GM18861 (cell line): ENCODE measurements around the gene TEX261.
A peak's percentile ranks its signal among the peaks of the same experiment; 100 is the strongest.

Source experiments
- ATAC-seq: cut with Tn5 transposase; IDR thresholded peaks from one replicate; pipeline ENCODE4 v1.9.1; 2021; ENCODE audit not compliant: unreplicated experiment

TEX261 gene

GRCh38 chr2:70982971-70983370 lies 11.7 kb downstream of the TEX261 start:
- ATAC-seq, result no peak

- no peak for ATAC-seq
These were observed 12.5 kb downstream of the TEX261 start for GRCh38 chr2:70981866-70982810.

- no peak for ATAC-seq
These were observed 13.3 kb downstream of the TEX261 start for GRCh38 chr2:70981421-70981820.

GRCh38 chr2:70979626-70980025 lies 15.0 kb downstream of the TEX261 start:
- no peak for ATAC-seq

- ATAC-seq, result no peak
These were observed 15.5 kb downstream of the TEX261 start for GRCh38 chr2:70979180-70979488.

- no peak for ATAC-seq
These were observed 16.1 kb downstream of the TEX261 start, which contains the start of gene ANKRD53 for GRCh38 chr2:70978341-70979179. ANKRD53 (plus strand) TSS chr2:70978630; CDS start chr2:70978646, 16 bp downstream.

- ATAC-seq, result no peak
These were observed 17.0 kb downstream of the TEX261 start for GRCh38 chr2:70977605-70978205.

- no peak for ATAC-seq
These were observed 19.4 kb downstream of the TEX261 start for GRCh38 chr2:70975237-70975636.

- no peak for ATAC-seq
These were observed 20.1 kb downstream of the TEX261 start for GRCh38 chr2:70974592-70974991.

- ATAC-seq, result no peak
These were observed 27.5 kb downstream of the TEX261 start for GRCh38 chr2:70967189-70967588.

- ATAC-seq, result no peak
These were observed 28.0 kb downstream of the TEX261 start for GRCh38 chr2:70966681-70967080.

GRCh38 chr2:70965506-70965905 lies 29.2 kb downstream of the TEX261 start:
- ATAC-seq, result no peak

- ATAC-seq, result peak; percentile 73
These were observed 29.9 kb downstream of the TEX261 start for GRCh38 chr2:70964596-70965386.

- no peak for ATAC-seq
These were observed 30.5 kb downstream of the TEX261 start for GRCh38 chr2:70964133-70964532.

GRCh38 chr2:70962885-70963878 lies 31.5 kb downstream of the TEX261 start:
- ATAC-seq, result no peak

GRCh38 chr2:70962211-70962884 lies 32.3 kb downstream of the TEX261 start:
- ATAC-seq, result no peak

- no peak for ATAC-seq
These were observed 33.1 kb downstream of the TEX261 start for GRCh38 chr2:70961648-70961994.

GRCh38 chr2:70960833-70961647 lies 33.6 kb downstream of the TEX261 start:
- ATAC-seq, result no peak
